ENCODE results near the gene CCDC146. TPM values are rescaled to one million over a fixed set of nuclear protein-coding genes. Genes with fewer than 3 reads are reported as not detected.
"Not testable (repeated sequence)": the region's sequence is repeated elsewhere in the genome, so short reads cannot be mapped to it uniquely, and the experiment has no call there.

The CCDC146 gene
- total RNA-seq, 1 experiment from 2014 or later, result 0.72 TPM

- not testable (repeated sequence) for H2BK12ac ChIP-seq (ENCODE audit: insufficient read length, low read depth, low read length); H3K4ac ChIP-seq (ENCODE audit: low read depth, low read length); H3K79me2 ChIP-seq (ENCODE audit: insufficient read depth, low read length); H2BK5ac ChIP-seq (ENCODE audit: insufficient read length, low read length); H3K4me1 Mint-ChIP-seq; H3K27me3 ChIP-seq (ENCODE audit: insufficient read depth, low read length); H3T11ph ChIP-seq (ENCODE audit: low read length); H3K14ac ChIP-seq (ENCODE audit: insufficient read depth, low read length); H3K23me2 ChIP-seq (ENCODE audit: insufficient read length, low read depth, low read length, poor library complexity, severe bottlenecking); H4K91ac ChIP-seq (ENCODE audit: insufficient read length, low read depth, low read length); H4K20me1 ChIP-seq (ENCODE audit: control insufficient read depth, insufficient read depth, insufficient read length); H3K27me3 Mint-ChIP-seq (ENCODE audit: low read depth); H3K56ac ChIP-seq (ENCODE audit: insufficient read length, low read depth, low read length); H3K4me3 Mint-ChIP-seq; H2BK15ac ChIP-seq (ENCODE audit: low read depth, low read length); H2AK5ac ChIP-seq (ENCODE audit: insufficient read length, low read length); H3K4me1 ChIP-seq (ENCODE audit: insufficient read depth, low read length); H4K5ac ChIP-seq (ENCODE audit: insufficient read length, low read depth, low read length); H3K79me1 ChIP-seq (ENCODE audit: insufficient read depth, low read depth, low read length, poor library complexity, severe bottlenecking); H2BK20ac ChIP-seq (ENCODE audit: low read depth, low read length, poor library complexity, severe bottlenecking); H3K9me3 Mint-ChIP-seq; H3K23ac ChIP-seq (ENCODE audit: insufficient read length, low read depth, low read length); H3K36me3 Mint-ChIP-seq (ENCODE audit: insufficient read depth in 1 of 3, low read depth in 3 of 3); H4K8ac ChIP-seq (replicated peaks; ENCODE audit: insufficient read length, low read depth, low read length); H3K27ac Mint-ChIP-seq; H2AFZ ChIP-seq (ENCODE audit: low read length); H3K9ac ChIP-seq (ENCODE audit: extremely low read depth, insufficient read length, low read length); H3K27ac ChIP-seq (ENCODE audit: insufficient read length, low read depth, low read length); DNase-seq; H3K18ac ChIP-seq (ENCODE audit: insufficient read length, low read depth, low read length); H3K4me2 ChIP-seq (ENCODE audit: insufficient read depth, insufficient read length, low read length); H3K9me3 ChIP-seq (ENCODE audit: control insufficient read depth, low read depth, low read length)
- WGBS (ENCODE audit: extremely low coverage, insufficient read length, low lambda C conversion rate), result no CpG with 5 or more reads among the region's 3 CpGs
- H2BK120ac ChIP-seq (ENCODE audit: low read depth, low read length, poor library complexity, severe bottlenecking), result peak overlapping the region; percentile 77
Measured at GRCh38 chr7:77154917-77155464, 32.6 kb downstream of the CCDC146 start.

GRCh38 chr7:77155601-77156377 is 33.4 kb downstream of the CCDC146 start:
- H3K9me3 Mint-ChIP-seq, result not testable (repeated sequence)

More at GRCh38 chr7:77155601-77156377, 33.4 kb downstream of the CCDC146 start:
- H2BK5ac ChIP-seq (ENCODE audit: insufficient read length, low read length); H3K9me3 ChIP-seq (ENCODE audit: control insufficient read depth, low read depth, low read length); H4K20me1 ChIP-seq (ENCODE audit: control insufficient read depth, insufficient read depth, insufficient read length); H2AFZ ChIP-seq (ENCODE audit: low read length); H3K23me2 ChIP-seq (ENCODE audit: insufficient read length, low read depth, low read length, poor library complexity, severe bottlenecking); H3K27ac Mint-ChIP-seq; H3K56ac ChIP-seq (ENCODE audit: insufficient read length, low read depth, low read length); H2AK5ac ChIP-seq (ENCODE audit: insufficient read length, low read length); H3K79me2 ChIP-seq (ENCODE audit: insufficient read depth, low read length); H3K27me3 Mint-ChIP-seq (ENCODE audit: low read depth); H3K4me3 Mint-ChIP-seq; H3K36me3 Mint-ChIP-seq (ENCODE audit: insufficient read depth in 1 of 3, low read depth in 3 of 3); H3K27me3 ChIP-seq (ENCODE audit: insufficient read depth, low read length); H4K8ac ChIP-seq (replicated peaks; ENCODE audit: insufficient read length, low read depth, low read length); H4K5ac ChIP-seq (ENCODE audit: insufficient read length, low read depth, low read length); H3K4me1 ChIP-seq (ENCODE audit: insufficient read depth, low read length); H3K4me1 Mint-ChIP-seq; H3K79me1 ChIP-seq (ENCODE audit: insufficient read depth, low read depth, low read length, poor library complexity, severe bottlenecking); H2BK15ac ChIP-seq (ENCODE audit: low read depth, low read length); H3K14ac ChIP-seq (ENCODE audit: insufficient read depth, low read length); H2BK20ac ChIP-seq (ENCODE audit: low read depth, low read length, poor library complexity, severe bottlenecking); H3T11ph ChIP-seq (ENCODE audit: low read length); H3K9ac ChIP-seq (ENCODE audit: extremely low read depth, insufficient read length, low read length); DNase-seq; H3K27ac ChIP-seq (ENCODE audit: insufficient read length, low read depth, low read length); H3K4ac ChIP-seq (ENCODE audit: low read depth, low read length); H2BK12ac ChIP-seq (ENCODE audit: insufficient read length, low read depth, low read length); H3K4me2 ChIP-seq (ENCODE audit: insufficient read depth, insufficient read length, low read length); H2BK120ac ChIP-seq (ENCODE audit: low read depth, low read length, poor library complexity, severe bottlenecking); H3K18ac ChIP-seq (ENCODE audit: insufficient read length, low read depth, low read length); H3K23ac ChIP-seq (ENCODE audit: insufficient read length, low read depth, low read length); H4K91ac ChIP-seq (ENCODE audit: insufficient read length, low read depth, low read length): not testable (repeated sequence)
- WGBS (ENCODE audit: extremely low coverage, insufficient read length, low lambda C conversion rate), result no CpG with 5 or more reads among the region's 5 CpGs

Measured in H9 (cell line).